ENCODE results near the gene ZNF674. TPM values are rescaled to one million over a fixed set of nuclear protein-coding genes. Genes with fewer than 3 reads are reported as not detected.

Gene ZNF674
- total RNA-seq, 1 donor from 2014 or later: 5.2 TPM

DNA sequence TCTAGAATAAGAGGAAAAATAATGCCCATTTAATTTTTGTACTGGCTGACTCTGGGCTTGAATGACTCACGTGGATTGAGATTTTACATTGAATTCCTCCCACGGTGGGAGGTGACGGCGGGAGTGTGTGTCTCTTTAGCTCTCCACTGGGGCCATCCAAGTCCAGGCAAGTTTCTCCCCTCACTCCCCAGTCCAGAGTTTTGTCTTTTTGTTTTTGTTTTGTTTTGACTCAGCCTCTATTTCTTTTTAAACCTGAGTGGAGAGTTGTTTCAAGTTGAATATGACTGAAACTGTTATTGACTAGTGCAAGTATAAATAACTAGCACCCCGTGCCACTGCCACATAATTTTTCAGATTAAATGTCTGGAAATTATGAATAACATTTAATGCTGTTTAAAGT lies 41.9 kb upstream of the ZNF674 start:
- Histone ChIP-seq H3K9me3 (no peaks in the 10 kb centered on the region), H3K27ac (no peak overlapping the region), H3K4me3 (peak overlapping the region in 1 of 2 donors; percentile 2), H3K27me3 (no peaks in the 10 kb centered on the region), H3K36me3 (no peaks in the 10 kb centered on the region), H3K4me1 (peaks cover 27% of the 10 kb centered on the region)
- no peak for TF ChIP-seq POLR2AphosphoS5 (IDR thresholded peaks at IDR 0.05; ENCODE audit: insufficient read depth in 1 of 2, low read depth in 1 of 2)
- TF ChIP-seq POLR2A (IDR thresholded peaks at IDR 0.05): no peak
- TF ChIP-seq, protein P1, sequence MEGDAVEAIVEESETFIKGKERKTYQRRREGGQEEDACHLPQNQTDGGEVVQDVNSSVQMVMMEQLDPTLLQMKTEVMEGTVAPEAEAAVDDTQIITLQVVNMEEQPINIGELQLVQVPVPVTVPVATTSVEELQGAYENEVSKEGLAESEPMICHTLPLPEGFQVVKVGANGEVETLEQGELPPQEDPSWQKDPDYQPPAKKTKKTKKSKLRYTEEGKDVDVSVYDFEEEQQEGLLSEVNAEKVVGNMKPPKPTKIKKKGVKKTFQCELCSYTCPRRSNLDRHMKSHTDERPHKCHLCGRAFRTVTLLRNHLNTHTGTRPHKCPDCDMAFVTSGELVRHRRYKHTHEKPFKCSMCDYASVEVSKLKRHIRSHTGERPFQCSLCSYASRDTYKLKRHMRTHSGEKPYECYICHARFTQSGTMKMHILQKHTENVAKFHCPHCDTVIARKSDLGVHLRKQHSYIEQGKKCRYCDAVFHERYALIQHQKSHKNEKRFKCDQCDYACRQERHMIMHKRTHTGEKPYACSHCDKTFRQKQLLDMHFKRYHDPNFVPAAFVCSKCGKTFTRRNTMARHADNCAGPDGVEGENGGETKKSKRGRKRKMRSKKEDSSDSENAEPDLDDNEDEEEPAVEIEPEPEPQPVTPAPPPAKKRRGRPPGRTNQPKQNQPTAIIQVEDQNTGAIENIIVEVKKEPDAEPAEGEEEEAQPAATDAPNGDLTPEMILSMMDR (IDR thresholded peaks at IDR 0.05): no peak
- intact Hi-C loops (cut with DNase I): no loop called here
- DNase-seq (ENCODE audit: extremely low spot score in 2 of 2): peak in 1 of 2 donors; percentile 20

DNA sequence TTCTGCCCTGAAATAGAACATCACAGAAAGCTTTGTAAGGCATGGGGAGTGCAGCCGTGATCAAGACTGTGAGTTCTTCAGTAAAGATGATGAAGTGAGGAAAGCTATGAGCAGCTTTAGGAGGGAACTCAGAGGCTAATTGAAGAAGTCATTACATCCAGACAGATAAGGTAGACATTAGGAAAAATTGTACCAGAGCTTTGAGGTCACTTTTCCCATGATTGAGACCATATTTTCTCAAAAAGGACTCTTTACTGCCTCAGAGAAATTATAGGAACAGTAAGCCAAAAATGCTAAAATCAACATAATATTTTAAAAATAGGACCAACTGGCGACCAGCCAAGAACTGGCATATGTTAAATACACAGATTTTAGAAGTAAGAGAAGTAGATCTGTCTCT lies 39.5 kb upstream of the ZNF674 start:
- Histone ChIP-seq H3K4me1 (peaks cover 27% of the 10 kb centered on the region), H3K27ac (no peak overlapping the region), H3K4me3 (no peak overlapping the region), H3K27me3 (no peaks in the 10 kb centered on the region), H3K9me3 (no peaks in the 10 kb centered on the region), H3K36me3 (no peaks in the 10 kb centered on the region)
- no peak for DNase-seq (ENCODE audit: extremely low spot score in 2 of 2)
- intact Hi-C loops (cut with DNase I): no loop called here
- TF ChIP-seq, protein P1 (IDR thresholded peaks at IDR 0.05): no peak
- no peak for TF ChIP-seq POLR2A (IDR thresholded peaks at IDR 0.05)
- TF ChIP-seq POLR2AphosphoS5 (IDR thresholded peaks at IDR 0.05; ENCODE audit: insufficient read depth in 1 of 2, low read depth in 1 of 2): no peak

DNA sequence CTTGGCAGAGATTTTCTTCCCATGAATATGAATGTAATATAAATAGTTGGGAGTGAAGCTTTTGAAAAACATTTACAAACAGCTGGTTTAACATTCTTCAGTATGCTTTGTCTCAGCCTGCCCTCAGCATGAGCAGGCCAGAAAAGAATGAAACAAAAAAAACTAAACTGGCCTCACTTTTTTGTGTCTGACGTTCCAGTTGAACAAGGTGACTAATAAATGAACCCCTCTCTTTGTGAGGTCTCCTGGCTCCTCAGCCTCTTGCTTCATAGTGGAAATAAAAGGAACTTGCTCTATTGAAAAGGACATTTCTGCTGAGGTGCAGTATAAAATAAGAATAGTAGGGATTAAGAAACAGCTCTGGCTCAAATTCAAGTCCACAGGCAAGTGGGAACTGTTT lies 37.7 kb upstream of the ZNF674 start:
- TF ChIP-seq POLR2AphosphoS5 (IDR thresholded peaks at IDR 0.05; ENCODE audit: insufficient read depth in 1 of 2, low read depth in 1 of 2): no peak
- TF ChIP-seq POLR2A (IDR thresholded peaks at IDR 0.05): no peak
- no peak overlapping the region for H3K27ac ChIP-seq
- no peaks in the 10 kb centered on the region for H3K36me3 ChIP-seq
- intact Hi-C loops (cut with DNase I): no loop called here
- H3K4me1 ChIP-seq: peaks cover 22% of the 10 kb centered on the region
- no peak for DNase-seq (ENCODE audit: extremely low spot score in 2 of 2)
- H3K4me3 ChIP-seq: no peak overlapping the region
- no peaks in the 10 kb centered on the region for H3K9me3 ChIP-seq
- no peaks in the 10 kb centered on the region for H3K27me3 ChIP-seq

DNA sequence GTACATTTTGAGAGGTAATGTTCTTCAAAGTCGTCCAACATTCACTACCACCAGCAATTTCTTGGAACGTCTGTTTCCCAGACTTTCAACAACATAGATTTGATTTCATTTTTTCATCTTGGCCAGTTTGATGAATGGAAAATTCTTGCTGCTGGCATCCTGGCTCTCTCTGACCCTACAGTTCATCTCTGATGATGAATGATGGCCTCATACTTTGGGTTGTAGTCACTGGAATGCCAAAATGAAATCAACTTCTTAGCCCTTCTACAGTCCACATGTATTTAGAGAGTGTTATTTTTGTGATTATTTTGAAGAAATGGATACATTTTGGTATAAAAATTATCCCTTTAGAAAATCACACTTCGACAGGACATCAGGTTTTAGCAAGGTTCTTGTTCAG lies 37.1 kb upstream of the ZNF674 start:
- no peaks in the 10 kb centered on the region for H3K9me3 ChIP-seq
- no peak for TF ChIP-seq POLR2AphosphoS5 (IDR thresholded peaks at IDR 0.05; ENCODE audit: insufficient read depth in 1 of 2, low read depth in 1 of 2)
- TF ChIP-seq POLR2A (IDR thresholded peaks at IDR 0.05): no peak
- TF ChIP-seq, protein P1 (IDR thresholded peaks at IDR 0.05): no peak
- no peak for DNase-seq (ENCODE audit: extremely low spot score in 2 of 2)
- intact Hi-C loops (cut with DNase I): no loop called here
- no peaks in the 10 kb centered on the region for H3K27me3 ChIP-seq
- H3K4me3 ChIP-seq: no peak overlapping the region
- no peak overlapping the region for H3K27ac ChIP-seq
- peaks cover 16% of the 10 kb centered on the region for H3K4me1 ChIP-seq
- H3K36me3 ChIP-seq: no peaks in the 10 kb centered on the region

DNA sequence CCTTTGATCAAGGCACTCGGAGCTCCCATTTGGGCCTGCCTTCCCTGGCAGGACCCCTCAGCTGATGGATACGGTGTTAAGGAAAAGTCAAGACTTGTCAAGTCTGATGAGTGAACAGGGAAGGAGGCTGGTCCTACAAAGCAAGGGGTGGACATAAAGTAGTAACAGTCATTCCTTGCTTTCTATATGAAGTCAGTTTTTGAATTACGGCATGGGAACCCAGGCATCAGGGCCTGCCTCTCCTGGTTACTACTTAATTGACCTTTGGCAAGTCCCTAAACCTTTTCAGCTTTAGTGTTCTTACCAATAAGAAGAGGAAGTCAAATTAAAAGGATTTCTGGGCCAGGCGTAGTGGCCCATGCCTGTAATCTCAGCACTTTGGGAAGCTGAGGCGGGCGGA lies 35.4 kb upstream of the ZNF674 start:
- no peak for TF ChIP-seq POLR2A (IDR thresholded peaks at IDR 0.05)
- no peak for TF ChIP-seq POLR2AphosphoS5 (IDR thresholded peaks at IDR 0.05; ENCODE audit: insufficient read depth in 1 of 2, low read depth in 1 of 2)
- TF ChIP-seq, protein P1 (IDR thresholded peaks at IDR 0.05): no peak
- H3K27me3 ChIP-seq: no peaks in the 10 kb centered on the region
- intact Hi-C loops (cut with DNase I): no loop called here
- H3K27ac ChIP-seq: no peak overlapping the region
- no peak overlapping the region for H3K4me3 ChIP-seq
- no peak for DNase-seq (ENCODE audit: extremely low spot score in 2 of 2)
- no peaks in the 10 kb centered on the region for H3K36me3 ChIP-seq
- peaks cover 3% of the 10 kb centered on the region for H3K4me1 ChIP-seq
- no peaks in the 10 kb centered on the region for H3K9me3 ChIP-seq
